Measurements from ENCODE around the gene NLK.

DNA sequence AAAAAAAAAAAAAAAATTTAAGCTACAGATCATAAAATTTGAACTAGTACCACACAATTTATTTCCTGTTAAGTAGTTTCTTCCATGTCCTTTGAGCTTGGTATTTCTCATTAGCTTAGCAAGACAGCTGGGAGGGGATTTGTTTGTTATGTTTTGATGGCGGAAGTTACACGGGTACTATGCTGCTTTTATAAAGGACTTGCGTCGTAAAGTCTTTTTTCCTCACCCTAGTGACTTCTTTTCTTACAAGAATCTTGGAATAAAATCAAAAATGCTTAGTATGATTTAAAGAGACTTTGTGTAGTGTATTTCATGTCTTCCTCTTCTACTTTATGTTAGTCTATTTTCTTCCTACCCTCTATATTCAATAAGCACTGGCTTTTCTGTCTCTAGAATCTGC is 89.1 kb downstream of the NLK start:
- TF ChIP-seq RARB (CRISPR knock-in tag; IDR thresholded peaks at IDR 0.05) (no peak), TOX (CRISPR knock-in tag; IDR thresholded peaks at IDR 0.05; ENCODE audit: borderline replicate concordance) (no peak), ARNTL (CRISPR knock-in tag; IDR thresholded peaks at IDR 0.05; ENCODE audit: borderline replicate concordance, low read depth) (no peak), ESRRG (CRISPR knock-in tag; IDR thresholded peaks at IDR 0.05) (no peak), TCF4 (CRISPR knock-in tag; IDR thresholded peaks at IDR 0.05; ENCODE audit: borderline replicate concordance) (no peak), ZFP30 (CRISPR knock-in tag; IDR thresholded peaks at IDR 0.05) (no peak), ZNF8 (CRISPR knock-in tag; IDR thresholded peaks at IDR 0.05) (no peak), PPARA (CRISPR knock-in tag; IDR thresholded peaks at IDR 0.05; ENCODE audit: borderline replicate concordance) (no peak), SNAI2 (CRISPR knock-in tag; IDR thresholded peaks at IDR 0.05) (no peak), CSDC2 (CRISPR knock-in tag; IDR thresholded peaks at IDR 0.05) (no peak)
- TF ChIP-seq, protein P1, sequence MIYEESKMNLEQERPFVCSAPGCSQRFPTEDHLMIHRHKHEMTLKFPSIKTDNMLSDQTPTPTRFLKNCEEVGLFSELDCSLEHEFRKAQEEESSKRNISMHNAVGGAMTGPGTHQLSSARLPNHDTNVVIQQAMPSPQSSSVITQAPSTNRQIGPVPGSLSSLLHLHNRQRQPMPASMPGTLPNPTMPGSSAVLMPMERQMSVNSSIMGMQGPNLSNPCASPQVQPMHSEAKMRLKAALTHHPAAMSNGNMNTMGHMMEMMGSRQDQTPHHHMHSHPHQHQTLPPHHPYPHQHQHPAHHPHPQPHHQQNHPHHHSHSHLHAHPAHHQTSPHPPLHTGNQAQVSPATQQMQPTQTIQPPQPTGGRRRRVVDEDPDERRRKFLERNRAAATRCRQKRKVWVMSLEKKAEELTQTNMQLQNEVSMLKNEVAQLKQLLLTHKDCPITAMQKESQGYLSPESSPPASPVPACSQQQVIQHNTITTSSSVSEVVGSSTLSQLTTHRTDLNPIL (CRISPR knock-in tag; IDR thresholded peaks at IDR 0.05; ENCODE audit: low read depth), result no peak
- TF ChIP-seq, protein P2, sequence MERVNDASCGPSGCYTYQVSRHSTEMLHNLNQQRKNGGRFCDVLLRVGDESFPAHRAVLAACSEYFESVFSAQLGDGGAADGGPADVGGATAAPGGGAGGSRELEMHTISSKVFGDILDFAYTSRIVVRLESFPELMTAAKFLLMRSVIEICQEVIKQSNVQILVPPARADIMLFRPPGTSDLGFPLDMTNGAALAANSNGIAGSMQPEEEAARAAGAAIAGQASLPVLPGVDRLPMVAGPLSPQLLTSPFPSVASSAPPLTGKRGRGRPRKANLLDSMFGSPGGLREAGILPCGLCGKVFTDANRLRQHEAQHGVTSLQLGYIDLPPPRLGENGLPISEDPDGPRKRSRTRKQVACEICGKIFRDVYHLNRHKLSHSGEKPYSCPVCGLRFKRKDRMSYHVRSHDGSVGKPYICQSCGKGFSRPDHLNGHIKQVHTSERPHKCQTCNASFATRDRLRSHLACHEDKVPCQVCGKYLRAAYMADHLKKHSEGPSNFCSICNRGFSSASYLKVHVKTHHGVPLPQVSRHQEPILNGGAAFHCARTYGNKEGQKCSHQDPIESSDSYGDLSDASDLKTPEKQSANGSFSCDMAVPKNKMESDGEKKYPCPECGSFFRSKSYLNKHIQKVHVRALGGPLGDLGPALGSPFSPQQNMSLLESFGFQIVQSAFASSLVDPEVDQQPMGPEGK (CRISPR knock-in tag; IDR thresholded peaks at IDR 0.05; ENCODE audit: borderline replicate concordance), result no peak

Measured in SK-N-SH treated with all-trans-retinoic acid at 6 μM for 48 hours (cell line).